HS-27A (cell line): ENCODE measurements around the gene TRPV2.
A peak's percentile ranks its signal among the peaks of the same experiment; 100 is the strongest.
"Not testable (repeated sequence)": the region's sequence is repeated elsewhere in the genome, so short reads cannot be mapped to it uniquely, and the experiment has no call there.

Experiments
- DNase-seq: peaks from one replicate; pipeline ENCODE4 v3.0.0-alpha.2; 2012; ENCODE audit warnings: low read depth, missing footprints

Gene TRPV2

DNA sequence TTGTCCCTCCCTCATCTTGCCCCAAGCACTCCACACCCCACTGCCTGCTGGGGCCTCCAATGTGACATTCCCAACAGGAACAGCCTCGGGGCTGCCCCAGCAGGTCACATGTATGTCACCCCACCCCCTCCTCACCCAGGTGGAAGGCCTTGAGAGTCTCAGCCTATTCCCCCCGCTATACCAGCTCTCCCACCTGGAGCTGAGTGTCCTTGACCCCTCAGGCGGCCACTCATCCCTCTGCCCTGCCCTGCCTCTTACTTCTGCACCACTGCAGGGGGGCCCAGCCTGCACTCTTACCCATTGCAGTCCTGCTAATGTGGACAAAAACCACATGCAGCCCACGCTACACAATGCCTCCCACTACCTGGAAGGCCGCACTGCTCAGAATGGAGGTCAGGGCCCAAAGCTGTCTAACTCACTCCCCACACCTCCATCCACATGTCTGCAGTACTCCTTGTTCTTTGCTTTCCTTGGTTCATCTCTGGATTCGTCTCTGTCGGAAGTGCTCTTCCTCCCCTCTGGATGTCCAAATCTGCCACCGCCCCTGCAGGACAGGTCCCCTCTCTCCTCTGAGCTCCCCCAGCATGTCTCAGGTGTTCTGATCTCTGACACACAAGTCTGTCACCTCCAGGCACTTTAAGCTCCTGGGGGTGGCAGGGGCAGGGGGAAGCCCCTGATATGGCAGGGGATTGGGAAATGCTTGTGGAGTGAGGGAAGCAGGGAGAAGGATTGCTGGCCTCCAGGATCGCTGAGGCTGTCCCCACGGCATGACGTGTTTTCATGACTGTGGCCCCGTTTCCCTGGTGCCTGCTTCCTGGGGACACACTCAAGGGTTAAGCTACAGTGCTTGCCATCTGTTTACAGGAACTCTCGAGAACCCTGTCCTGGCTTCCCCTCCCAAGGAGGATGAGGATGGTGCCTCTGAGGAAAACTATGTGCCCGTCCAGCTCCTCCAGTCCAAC lies 20.8 kb downstream of the TRPV2 start:
- DNase-seq, result no peak

DNA sequence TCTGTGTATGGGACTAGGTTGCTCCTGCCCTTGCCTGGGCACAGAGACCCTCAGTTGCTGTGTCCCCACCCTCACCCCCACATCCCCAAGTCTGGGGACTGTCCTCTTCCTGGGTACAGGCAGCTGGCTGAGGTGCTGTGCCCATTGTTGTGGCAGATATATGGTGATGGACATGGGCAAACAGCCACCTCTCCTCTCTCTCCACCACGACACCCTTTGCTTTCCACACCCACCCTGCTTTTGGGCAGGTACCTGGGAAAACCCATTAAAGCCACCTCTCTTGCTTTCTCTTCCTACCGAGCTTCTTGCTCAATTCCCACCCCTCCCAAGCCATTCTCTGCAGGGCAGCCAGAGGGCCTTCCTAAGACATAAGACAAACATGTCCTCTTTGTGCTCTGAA lies 21.7 kb downstream of the TRPV2 start:
- no peak for DNase-seq

DNA sequence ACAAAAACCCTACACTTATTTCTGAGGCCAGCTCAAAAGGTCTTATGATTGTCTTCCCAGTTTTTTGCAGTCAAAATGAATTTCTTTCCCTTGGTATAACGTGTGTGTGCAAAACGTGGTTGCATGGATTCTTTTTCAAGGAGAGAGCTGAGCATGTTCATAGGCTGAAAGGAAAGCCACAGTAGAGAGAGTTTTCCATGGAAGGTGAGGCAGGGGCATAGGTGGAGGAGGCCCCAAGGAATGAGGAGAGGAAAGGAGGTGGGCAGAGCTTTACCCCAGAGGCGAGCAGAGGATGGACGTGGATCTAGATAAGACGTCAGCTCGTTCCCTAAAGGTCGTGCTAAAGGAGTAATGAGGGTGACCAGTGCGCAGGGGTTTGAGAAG lies 22.8 kb downstream of the TRPV2 start:
- DNase-seq, result no peak

GRCh38 chr17:16438557-16439302 lies 23.4 kb downstream of the TRPV2 start:
- DNase-seq, result peak; percentile 100

GRCh38 chr17:16439303-16439791 lies 24.0 kb downstream of the TRPV2 start:
- no peak for DNase-seq

DNA sequence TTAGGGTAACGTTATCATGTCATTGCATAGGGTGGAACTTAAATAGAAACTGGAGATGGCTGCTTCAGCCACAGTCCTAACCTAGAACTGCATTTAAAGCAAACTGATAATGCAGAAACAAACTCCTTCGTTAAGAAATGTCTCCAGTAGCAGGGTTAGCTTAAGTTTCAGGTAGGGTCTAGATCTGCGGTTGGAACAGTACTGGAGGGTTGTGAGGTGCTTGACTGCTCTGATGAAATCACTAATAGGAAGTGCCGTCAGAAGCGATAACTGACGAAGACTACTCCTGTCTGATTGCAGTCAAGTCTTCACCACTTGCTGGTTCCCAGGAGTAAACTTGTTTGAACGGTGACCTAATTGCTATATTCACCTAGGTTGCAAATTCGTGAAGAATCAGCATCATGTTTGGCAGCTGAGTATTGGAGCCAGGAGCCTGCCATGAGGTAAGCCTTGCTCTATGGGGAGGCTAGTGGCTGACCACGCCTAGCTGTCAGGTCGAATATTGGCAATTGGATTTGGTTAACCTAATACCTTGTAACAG lies 24.5 kb downstream of the TRPV2 start:
- DNase-seq, result no peak

DNA sequence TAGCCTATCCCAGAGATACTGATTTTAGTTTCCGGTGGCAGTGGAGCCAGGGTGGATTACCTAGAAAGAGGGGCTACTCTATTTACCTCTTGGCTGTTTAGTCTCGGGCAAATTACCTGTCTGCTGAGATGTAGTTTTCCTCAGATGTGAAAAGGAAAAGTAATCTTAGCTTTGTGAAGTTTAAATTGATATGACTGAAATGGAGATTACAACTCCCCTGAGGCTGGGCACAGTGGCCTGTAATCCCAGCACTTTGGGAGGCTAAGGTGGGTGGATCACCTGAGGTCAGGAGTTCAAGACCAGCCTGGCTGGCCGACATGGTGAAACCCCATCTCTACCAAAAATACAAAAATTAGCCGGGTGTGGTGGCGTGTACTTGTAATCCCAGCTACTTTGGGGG lies 25.0 kb downstream of the TRPV2 start:
- DNase-seq, result not testable (repeated sequence)

- DNase-seq, result no peak
Measured at GRCh38 chr17:16440901-16441629, 25.7 kb downstream of the TRPV2 start.

- DNase-seq, result no peak
Measured at GRCh38 chr17:16442141-16442540, 26.8 kb downstream of the TRPV2 start.

GRCh38 chr17:16442594-16443510 lies 27.5 kb downstream of the TRPV2 start:
- DNase-seq, result no peak

DNA sequence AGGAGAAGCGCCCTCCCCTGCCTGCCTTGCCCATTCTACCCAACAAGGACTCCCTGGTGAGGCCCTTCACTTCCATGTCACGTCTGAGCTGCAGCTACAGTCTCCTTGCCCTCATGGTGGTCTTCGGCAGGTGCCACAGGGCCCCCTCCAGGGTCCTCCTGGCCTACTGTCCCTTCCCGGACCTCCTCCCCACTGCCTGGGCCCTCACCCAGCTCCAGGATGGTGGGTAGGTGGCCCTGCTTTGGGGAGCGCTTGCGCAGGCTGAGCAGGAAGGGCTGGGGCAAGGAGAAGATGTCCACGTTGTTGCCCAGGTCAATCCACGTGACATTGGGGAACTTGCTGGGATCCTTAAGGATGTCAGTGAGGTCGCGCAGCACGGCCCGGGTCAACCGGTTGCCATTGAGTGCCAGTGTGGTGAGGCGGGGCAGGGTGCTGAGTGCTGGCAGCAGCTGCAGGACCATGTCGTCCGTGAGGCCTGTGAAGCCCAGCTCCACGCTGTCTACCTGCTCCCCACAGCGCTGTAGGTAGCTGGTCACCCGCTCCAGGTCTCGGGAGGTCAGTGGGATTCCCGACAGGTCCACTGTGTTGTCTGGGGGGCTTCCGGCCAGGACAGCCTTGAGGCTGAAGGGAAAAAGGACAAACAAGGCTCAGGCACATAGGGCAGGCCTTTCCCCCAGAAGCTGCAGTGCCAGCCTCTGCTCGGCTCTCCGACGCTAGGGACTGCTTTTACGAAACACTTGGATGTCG lies 28.3 kb downstream of the TRPV2 start:
- DNase-seq, result no peak

DNA sequence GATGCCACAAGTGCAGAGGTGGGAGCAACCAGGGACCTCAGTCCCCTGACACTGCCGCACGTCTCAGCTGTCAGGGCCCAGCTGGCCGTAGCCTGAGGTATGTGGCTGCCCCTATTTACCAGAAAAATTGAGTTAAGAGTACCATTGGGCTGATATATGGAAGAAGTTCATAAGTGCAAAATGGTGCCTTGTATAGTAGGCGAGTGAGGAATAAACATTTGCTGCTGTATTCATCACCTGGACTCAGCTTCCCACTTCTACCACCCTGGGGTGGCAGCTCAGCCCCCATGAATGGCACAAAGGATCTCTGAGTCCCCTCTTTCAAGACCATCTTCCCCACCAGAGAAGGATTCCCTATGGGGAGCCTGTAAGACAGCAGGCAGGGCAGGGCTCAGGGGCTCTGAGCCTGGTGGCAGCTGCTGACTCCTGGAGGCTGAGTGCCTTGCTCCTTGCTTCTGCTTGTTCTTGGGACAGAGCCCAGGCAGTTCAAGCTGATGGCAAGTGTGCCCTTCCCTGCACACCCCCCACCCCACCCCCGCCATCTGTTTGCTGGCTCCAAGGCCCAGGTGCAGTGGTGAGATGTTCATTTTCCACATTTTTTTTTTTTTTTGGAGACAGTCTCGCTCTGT lies 29.0 kb downstream of the TRPV2 start:
- DNase-seq, result no peak

DNA sequence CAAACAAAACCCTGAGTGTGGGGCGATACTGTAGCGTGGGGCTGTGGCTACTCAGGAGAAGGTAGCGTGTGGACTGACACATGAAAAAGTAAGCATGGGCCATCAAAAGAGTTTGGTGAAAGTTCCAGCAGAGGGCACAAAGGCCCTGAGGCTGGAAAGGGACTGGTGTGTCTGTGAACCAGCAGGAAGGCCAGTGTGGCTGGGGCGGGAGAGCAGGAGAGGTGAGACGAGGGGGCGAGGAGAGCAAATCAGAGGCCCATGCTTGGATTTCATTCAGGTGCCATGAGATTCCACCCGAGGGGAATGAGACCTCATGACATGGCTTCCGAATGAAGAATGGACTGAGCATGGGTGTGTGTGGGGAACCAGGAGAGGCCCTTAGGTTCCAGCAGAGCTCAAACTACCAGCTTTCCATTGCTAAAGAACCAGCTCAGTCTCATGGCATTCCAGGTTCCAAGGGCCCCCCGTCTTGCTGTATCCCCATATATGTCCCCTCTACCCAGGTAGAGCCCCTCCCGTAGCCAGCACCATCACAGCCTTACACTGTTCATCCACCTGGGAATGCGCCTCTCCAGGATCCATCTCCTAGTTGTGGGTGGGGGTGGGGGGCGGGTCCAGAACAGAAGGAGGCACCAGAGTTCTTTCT lies 31.1 kb downstream of the TRPV2 start:
- DNase-seq, result no peak

DNA sequence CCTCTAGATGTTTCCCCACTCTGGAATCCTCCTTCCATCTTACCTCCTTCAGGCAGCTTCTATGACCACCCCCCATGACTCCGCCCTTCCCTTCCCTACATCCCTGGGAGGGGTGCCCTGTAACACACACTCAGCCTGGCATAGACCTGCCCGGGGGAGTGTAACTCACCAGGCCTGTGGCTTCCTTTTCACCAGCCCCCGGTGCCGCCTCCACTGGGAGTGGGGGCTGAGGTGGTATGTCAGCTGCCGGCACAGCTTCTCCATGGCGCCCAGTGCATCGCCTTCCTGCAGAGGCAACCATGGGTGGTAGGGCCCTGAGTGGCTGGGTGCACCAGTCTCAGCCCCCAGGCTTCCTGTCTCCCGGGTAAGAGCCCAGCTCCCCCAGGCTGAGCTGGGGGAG lies 32.3 kb downstream of the TRPV2 start:
- no peak for DNase-seq

DNA sequence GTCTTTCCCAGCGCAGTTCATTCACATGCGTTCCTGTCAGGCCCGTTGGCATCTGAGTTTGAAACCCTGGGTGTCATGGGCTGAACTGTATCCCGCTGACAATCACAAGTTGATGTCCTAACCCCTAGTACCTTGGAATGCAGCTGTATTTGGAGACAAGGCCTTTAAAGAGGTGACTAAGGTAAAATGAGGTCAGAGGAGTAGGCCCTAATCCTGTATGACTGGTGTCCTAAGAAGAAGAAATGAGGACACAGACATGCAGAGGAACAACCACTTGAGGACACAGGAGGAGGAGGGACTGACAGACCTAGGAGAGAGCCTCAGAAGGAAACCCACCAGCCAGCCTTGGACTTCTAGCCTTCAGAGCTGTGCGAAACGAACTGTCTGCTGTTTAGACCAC lies 33.1 kb downstream of the TRPV2 start:
- no peak for DNase-seq

GRCh38 chr17:16449121-16449570 lies 33.8 kb downstream of the TRPV2 start:
- no peak for DNase-seq

GRCh38 chr17:16450028-16450427 lies 34.7 kb downstream of the TRPV2 start:
- no peak for DNase-seq

DNA sequence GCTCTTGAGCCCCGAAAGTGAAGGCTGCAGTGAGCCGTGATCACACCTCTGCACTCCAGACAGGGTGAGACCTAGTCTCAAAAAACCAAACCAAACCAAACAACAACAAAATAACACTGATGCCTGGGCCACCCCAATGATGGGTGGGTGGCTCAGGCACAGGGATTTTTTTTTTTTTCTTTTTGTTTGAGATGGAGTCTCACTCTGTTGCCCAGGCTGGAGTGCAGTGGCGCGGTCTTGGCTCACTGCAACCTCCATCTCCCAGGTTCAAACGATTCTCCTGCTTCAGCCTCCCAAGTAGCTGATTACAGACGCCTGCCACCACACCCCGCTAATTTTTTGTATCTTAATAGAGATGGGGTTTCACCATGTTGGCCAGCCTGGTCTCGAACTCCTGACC lies 36.9 kb downstream of the TRPV2 start:
- DNase-seq, result not testable (repeated sequence)

DNA sequence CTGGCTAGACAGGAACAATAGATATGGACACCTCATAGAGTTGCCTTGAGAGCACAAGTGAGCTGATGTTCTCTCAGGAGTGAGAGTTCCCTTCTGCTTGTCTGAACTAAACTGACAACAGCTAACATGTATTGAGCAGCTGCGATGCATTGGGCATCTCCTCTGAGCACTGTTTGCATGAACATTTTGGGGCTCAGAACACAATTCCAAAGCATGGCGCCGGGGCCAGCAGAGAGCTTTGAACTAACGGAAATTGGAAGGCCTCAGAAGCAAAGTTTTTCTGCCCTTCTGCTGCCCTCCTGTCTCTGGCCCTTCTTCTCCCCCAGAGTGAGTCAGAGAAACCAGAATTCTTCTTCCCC lies 38.1 kb downstream of the TRPV2 start:
- no peak for DNase-seq
